CD4-positive, alpha-beta memory T cell (primary cell): ENCODE data around the gene CKS1B. TPM values are rescaled to one million over a fixed set of nuclear protein-coding genes. Genes with fewer than 3 reads are reported as not detected.
A peak's percentile ranks its signal among the peaks of the same experiment; 100 is the strongest.

ENCODE experiments used
- CTCF ChIA-PET: fragments of 350-600 bp; sonication (Branson Sonifier 250); formaldehyde crosslinking; loops from one replicate; lab custom pipeline; 2021; ENCODE audit warnings: inconsistent platforms; ENCODE audit not compliant: partially characterized antibody; lab: Charles Lee
- POLR2A ChIA-PET: fragments of 350-600 bp; sonication (Branson Sonifier 250); formaldehyde crosslinking; loops from one replicate; lab custom pipeline; 2021; ENCODE audit not compliant: partially characterized antibody; lab: Charles Lee
- DNase-seq, 5 donors: peaks; one replicate each; pipeline versions ENCODE4 v3.0.0 to v3.0.0-alpha.2; 2020 to 2022; ENCODE audit warnings: mixed read lengths in 1 of 5
- H3K27ac ChIP-seq: one replicate; pipeline ENCODE4 v1.7.0; 2013; ENCODE audit warnings: low read depth, low read length
- H3K27me3 ChIP-seq: 2 replicates; pipeline ENCODE4 v1.7.0; 2013; ENCODE audit warnings: mild to moderate bottlenecking, low read length, moderate library complexity; ENCODE audit not compliant: insufficient read depth
- H3K36me3 ChIP-seq: 2 replicates; pipeline ENCODE4 v1.7.0; 2013; ENCODE audit warnings: mild to moderate bottlenecking, low read length, moderate library complexity; ENCODE audit not compliant: insufficient read depth
- H3K4me1 ChIP-seq: 2 replicates; pipeline ENCODE4 v1.7.0; 2013; ENCODE audit warnings: mild to moderate bottlenecking, low read length, moderate library complexity; ENCODE audit not compliant: insufficient read depth
- H3K4me3 ChIP-seq, 2 donors: one replicate each; pipeline ENCODE4 v1.7.0; 2013; ENCODE audit warnings: low read length in 2 of 2, mild to moderate bottlenecking in 1 of 2
- H3K9me3 ChIP-seq, 2 donors: one replicate each; pipeline ENCODE4 v1.7.0; 2013; ENCODE audit warnings: low read length in 2 of 2, control low read depth in 1 of 2; ENCODE audit not compliant: control insufficient read depth in 1 of 2
- H3K27ac Mint-ChIP-seq, 7 donors: one replicate each; pipeline ENCODE4 v1.8.0; 2020 to 2021; ENCODE audit warnings: mixed read lengths in 7 of 7, mild to moderate bottlenecking in 6 of 7, inconsistent platforms in 3 of 7, moderate library complexity in 3 of 7
- H3K27me3 Mint-ChIP-seq, 2 donors: one replicate each; pipeline ENCODE4 v1.8.0; 2020 to 2021; ENCODE audit warnings: mixed read lengths in 2 of 2
- H3K36me3 Mint-ChIP-seq, 2 donors: one replicate each; pipeline ENCODE4 v1.8.0; 2020 to 2021; ENCODE audit warnings: mixed read lengths in 2 of 2, inconsistent platforms in 1 of 2, mild to moderate bottlenecking in 1 of 2
- H3K4me1 Mint-ChIP-seq, 4 donors: one replicate each; pipeline ENCODE4 v1.8.0; 2020 to 2021; ENCODE audit warnings: mixed read lengths in 4 of 4, mild to moderate bottlenecking in 1 of 4
- H3K4me3 Mint-ChIP-seq, 8 donors: one replicate each; pipeline ENCODE4 v1.8.0; 2020 to 2021; ENCODE audit warnings: mixed read lengths in 8 of 8, mild to moderate bottlenecking in 7 of 8, moderate library complexity in 6 of 8, inconsistent platforms in 3 of 8
- H3K9me3 Mint-ChIP-seq, 8 donors: one replicate each; pipeline ENCODE4 v1.8.0; 2020 to 2021; ENCODE audit warnings: mixed read lengths in 8 of 8, mild to moderate bottlenecking in 5 of 8, inconsistent platforms in 3 of 8, moderate library complexity in 1 of 8
- intact Hi-C: fragments of 100-400 bp; cut with micrococcal nuclease; formaldehyde crosslinking; loops from one replicate; pipeline ENCODE4 v1.15.1; 2023
- polyA plus RNA-seq, 2 donors: library from polyadenylated mRNA; unstranded; fragments of 300-500 nt; fragmentation: Illumina TruSeq; gene quantifications; one replicate each; pipeline ENCODE4 v1.2.3, GENCODE V29; 2021
- total RNA-seq, 2 experiments: library from RNA; stranded (reverse); gene quantifications; one replicate each; pipeline ENCODE4 v1.2.3, GENCODE V29; 2021

The CKS1B gene
- total and polyA plus RNA-seq, 4 experiments from 2014 or later: 12.2 to 67.9 (median 31.6) TPM

DNA sequence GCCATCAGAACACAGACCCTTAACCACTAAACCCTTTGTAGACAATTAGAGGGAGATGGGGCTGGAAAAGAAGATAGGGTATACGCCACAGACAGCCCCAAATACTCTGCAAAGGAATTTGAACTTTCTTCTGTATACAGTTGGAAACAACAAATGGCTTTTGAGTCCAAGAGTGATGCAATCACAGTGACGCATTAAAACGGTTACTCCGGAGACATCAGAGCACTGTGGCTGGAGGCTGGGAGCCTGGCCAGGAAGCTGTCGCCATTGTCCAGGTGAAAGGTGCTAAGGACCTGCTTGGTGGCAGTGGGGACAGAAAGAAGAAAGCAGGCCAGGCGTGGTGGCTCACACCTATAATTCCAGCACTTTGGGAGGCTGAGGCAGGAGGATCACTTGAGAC lies 12.8 kb downstream of the CKS1B start:
- Mint-ChIP-seq H3K27me3 (no peaks in the 10 kb centered on the region), H3K4me1 (peaks cover 13 to 19% (median 17%) of the 10 kb centered on the region in 4 donors), H3K36me3 (peaks cover 19 to 30% of the 10 kb centered on the region in 2 donors), H3K4me3 (no peak overlapping the region), H3K9me3 (no peaks in the 10 kb centered on the region), H3K27ac (peak overlapping the region in 1 of 7 donors; percentile 22)
- no peak overlapping the region for H3K4me3 ChIP-seq
- CTCF ChIA-PET: interaction anchor here (1.2 to 3.4 kb wide), 9 partner anchors 9 to 98 kb away, joined by 3 to 39 read pairs (median 4); no protein-coding TSS in a partner anchor
- DNase-seq: no peak
- peaks cover 41% of the 10 kb centered on the region for H3K4me1 ChIP-seq
- intact Hi-C loops: no loop called here
- peaks cover 35% of the 10 kb centered on the region for H3K36me3 ChIP-seq
- POLR2A ChIA-PET: interaction anchor here (1.2 to 41.7 kb wide), 3 partner anchors 17 to 51 kb away, joined by 5 to 1543 read pairs (median 1543); partner anchors contain the start of genes CKS1B, FLAD1, LENEP and PBXIP1
- no peaks in the 10 kb centered on the region for H3K27me3 ChIP-seq
- H3K27ac ChIP-seq: no peak overlapping the region
- no peaks in the 10 kb centered on the region for H3K9me3 ChIP-seq

DNA sequence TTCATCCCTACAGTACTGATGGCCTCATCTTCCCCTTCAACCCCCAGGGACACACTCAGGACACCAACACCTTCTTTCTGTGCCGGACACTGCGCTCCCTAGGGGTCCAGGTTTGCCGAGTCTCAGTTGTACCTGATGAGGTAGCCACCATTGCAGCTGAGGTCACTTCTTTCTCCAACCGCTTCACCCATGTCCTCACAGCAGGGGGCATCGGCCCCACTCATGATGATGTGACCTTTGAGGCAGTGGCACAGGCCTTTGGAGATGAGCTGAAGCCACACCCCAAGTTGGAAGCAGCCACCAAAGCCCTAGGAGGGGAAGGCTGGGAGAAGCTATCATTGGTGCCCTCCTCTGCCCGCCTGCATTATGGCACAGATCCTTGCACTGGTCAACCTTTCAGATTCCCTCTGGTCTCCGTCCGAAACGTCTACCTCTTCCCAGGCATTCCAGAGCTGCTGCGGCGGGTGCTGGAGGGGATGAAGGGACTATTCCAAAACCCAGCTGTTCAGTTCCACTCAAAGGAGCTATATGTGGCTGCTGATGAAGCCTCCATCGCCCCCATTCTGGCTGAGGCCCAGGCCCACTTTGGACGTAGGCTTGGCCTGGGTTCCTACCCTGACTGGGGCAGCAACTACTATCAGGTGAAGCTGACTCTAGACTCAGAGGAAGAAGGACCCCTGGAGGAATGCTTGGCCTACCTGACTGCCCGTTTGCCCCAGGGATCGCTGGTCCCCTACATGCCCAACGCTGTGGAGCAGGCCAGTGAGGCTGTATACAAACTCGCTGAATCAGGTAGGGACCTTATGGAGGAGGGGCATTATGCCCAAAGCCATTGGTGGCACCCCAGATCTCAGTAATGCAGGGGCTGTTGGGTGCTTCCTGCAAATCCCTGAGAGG lies 13.8 kb downstream of the CKS1B start:
- Histone ChIP-seq H3K9me3 (no peaks in the 10 kb centered on the region), H3K4me3 (no peak overlapping the region), H3K27ac (no peak overlapping the region), H3K36me3 (peaks cover 35% of the 10 kb centered on the region), H3K4me1 (peaks cover 36% of the 10 kb centered on the region), H3K27me3 (no peaks in the 10 kb centered on the region)
- ChIA-PET CTCF (interaction anchor here (1.2 to 3.4 kb wide), 8 partner anchors 8 to 97 kb away, joined by 3 to 39 read pairs (median 4); no protein-coding TSS in a partner anchor), POLR2A (interaction anchor here (1.2 to 41.7 kb wide), 4 partner anchors 18 to 63 kb away, joined by 3 to 1543 read pairs (median 774); partner anchors contain the start of genes ADAM15, CKS1B, FLAD1 and LENEP)
- H3K27ac Mint-ChIP-seq: no peak overlapping the region
- peaks cover 13 to 19% (median 17%) of the 10 kb centered on the region in 4 donors for H3K4me1 Mint-ChIP-seq
- H3K27me3 Mint-ChIP-seq: no peaks in the 10 kb centered on the region
- H3K4me3 Mint-ChIP-seq: no peak overlapping the region
- intact Hi-C loops: no loop called here
- peaks cover 19 to 35% of the 10 kb centered on the region in 2 donors for H3K36me3 Mint-ChIP-seq
- no peak for DNase-seq
- H3K9me3 Mint-ChIP-seq: no peaks in the 10 kb centered on the region

DNA sequence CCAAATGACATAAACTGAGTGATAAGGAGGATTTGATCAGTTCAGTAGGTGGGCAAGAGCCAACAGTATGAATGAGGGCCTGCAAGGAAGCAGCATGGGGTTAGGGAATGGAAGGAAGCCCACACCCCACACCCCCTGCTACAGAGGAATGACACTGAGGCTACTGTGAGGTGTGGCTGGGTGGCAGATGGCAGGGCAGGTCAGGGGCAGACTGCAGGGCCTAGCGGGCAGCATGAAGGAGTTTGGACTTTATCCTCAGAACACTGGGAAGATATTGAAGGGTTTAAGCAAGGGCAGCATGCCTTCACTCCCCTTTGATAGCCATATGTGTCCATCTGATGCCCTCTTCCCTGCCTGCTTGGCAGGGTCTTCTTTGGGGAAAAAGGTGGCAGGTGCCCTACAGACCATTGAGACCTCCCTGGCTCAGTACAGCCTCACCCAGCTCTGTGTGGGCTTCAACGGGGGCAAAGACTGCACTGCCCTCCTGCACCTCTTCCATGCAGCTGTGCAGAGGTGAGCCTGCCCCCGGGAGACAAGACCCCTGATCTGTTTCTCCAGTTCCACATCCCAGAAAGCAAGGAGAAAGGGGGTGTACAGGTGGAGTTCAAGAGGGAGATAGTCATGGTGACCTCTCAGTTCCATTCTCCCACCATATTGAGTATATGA lies 14.8 kb downstream of the CKS1B start:
- peaks cover 35% of the 10 kb centered on the region for H3K36me3 ChIP-seq
- H3K36me3 Mint-ChIP-seq: peaks cover 19 to 36% of the 10 kb centered on the region in 2 donors
- no peaks in the 10 kb centered on the region for H3K9me3 ChIP-seq
- H3K4me3 Mint-ChIP-seq: no peak overlapping the region
- H3K4me1 Mint-ChIP-seq: peaks cover 11 to 19% (median 13%) of the 10 kb centered on the region in 4 donors
- no peaks in the 10 kb centered on the region for H3K27me3 ChIP-seq
- H3K4me1 ChIP-seq: peaks cover 26% of the 10 kb centered on the region
- H3K9me3 Mint-ChIP-seq: peaks cover 0 to 2% (median 0%) of the 10 kb centered on the region in 8 donors
- peak overlapping the region in 5 of 7 donors; percentile 24 to 78 (median 41) for H3K27ac Mint-ChIP-seq
- DNase-seq: no peak
- intact Hi-C loops: no loop called here
- POLR2A ChIA-PET: interaction anchor here (1.4 to 41.7 kb wide), 4 partner anchors 17 to 61 kb away, joined by 3 to 1543 read pairs (median 774); partner anchors contain the start of genes ADAM15, CKS1B, FLAD1 and LENEP
- CTCF ChIA-PET: interaction anchor here (1.3 to 3.4 kb wide), 5 partner anchors 10 to 45 kb away, joined by 3 to 39 read pairs (median 5); partner anchors contain the start of gene PBXIP1
- H3K4me3 ChIP-seq: no peak overlapping the region
- H3K27me3 Mint-ChIP-seq: no peaks in the 10 kb centered on the region
- H3K27ac ChIP-seq: no peak overlapping the region

DNA sequence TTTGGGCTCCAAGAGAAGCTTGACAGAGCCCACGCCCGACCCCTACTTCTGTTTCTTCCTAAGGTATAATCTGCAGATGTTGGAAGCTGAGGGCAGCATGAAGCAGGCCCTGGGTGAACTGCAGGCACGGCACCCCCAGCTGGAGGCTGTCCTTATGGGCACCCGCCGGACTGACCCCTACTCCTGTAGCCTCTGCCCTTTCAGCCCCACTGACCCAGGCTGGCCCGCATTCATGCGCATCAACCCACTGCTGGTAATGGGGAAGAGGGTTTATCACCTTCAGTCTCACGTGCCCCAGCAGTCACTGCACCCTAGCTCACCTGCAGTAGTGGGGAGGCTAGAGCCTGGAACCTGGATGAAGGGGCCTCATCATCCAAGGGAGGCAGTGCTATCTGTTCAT lies 15.8 kb downstream of the CKS1B start:
- no peaks in the 10 kb centered on the region for H3K9me3 ChIP-seq
- CTCF ChIA-PET: interaction anchor here (1.3 to 1.6 kb wide), 2 partner anchors 9 to 35 kb away, joined by 3 to 4 read pairs; partner anchors contain the start of gene PBXIP1
- H3K4me1 Mint-ChIP-seq: peaks cover 9 to 19% (median 12%) of the 10 kb centered on the region in 4 donors
- peaks cover 16% of the 10 kb centered on the region for H3K4me1 ChIP-seq
- H3K27ac ChIP-seq: no peak overlapping the region
- H3K36me3 ChIP-seq: peaks cover 35% of the 10 kb centered on the region
- H3K27ac Mint-ChIP-seq: no peak overlapping the region
- H3K4me3 Mint-ChIP-seq: no peak overlapping the region
- H3K4me3 ChIP-seq: no peak overlapping the region
- H3K9me3 Mint-ChIP-seq: peaks cover 0 to 2% (median 0%) of the 10 kb centered on the region in 8 donors
- H3K27me3 ChIP-seq: no peaks in the 10 kb centered on the region
- DNase-seq: no peak
- no peaks in the 10 kb centered on the region for H3K27me3 Mint-ChIP-seq
- intact Hi-C loops: no loop called here
- peaks cover 19 to 36% of the 10 kb centered on the region in 2 donors for H3K36me3 Mint-ChIP-seq
- POLR2A ChIA-PET: interaction anchor here (1.4 to 41.7 kb wide), 3 partner anchors 16 to 54 kb away, joined by 4 to 1543 read pairs (median 1543); partner anchors contain the start of genes CKS1B, FLAD1, LENEP and PBXIP1

DNA sequence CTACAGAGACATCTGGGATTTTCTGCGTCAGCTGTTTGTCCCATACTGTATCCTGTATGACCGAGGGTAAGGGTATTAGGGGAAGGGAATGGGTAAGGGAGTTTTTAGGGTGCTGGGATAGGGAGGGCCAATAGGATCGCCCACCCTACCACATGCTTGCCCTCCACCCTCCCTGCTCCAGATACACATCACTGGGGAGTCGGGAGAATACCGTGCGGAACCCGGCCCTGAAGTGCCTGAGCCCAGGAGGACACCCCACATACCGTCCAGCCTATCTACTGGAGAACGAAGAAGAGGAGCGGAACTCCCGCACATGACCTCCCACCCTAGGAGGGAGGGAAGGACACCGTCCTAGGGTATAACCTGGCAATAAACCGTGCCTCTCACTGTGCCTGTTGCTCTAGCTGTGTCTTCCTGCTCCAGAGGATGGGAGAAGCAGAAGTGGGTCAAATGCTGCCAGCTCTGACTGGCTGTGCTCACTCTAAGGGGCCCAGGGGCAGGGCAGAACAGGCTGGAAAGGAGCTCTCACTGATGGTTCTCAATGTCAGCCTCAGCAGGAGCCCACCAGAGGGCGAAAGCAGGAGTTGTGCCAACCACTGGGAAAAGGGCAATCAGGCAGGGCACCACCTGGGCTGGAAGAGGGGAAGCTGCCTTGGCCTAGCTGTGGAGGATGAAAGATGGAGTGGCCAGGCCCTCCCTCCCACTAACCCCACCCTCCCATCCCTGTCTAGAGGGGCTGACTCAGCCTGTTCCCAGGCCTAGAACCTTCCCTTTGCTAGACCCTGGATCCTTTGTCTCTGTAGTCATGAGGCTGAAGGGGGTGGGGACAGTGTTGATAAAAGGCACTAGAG lies 18.5 kb downstream of the CKS1B start:
- peaks cover 18 to 32% of the 10 kb centered on the region in 2 donors for H3K36me3 Mint-ChIP-seq
- Histone ChIP-seq H3K4me1 (peaks cover 24% of the 10 kb centered on the region), H3K36me3 (peaks cover 25% of the 10 kb centered on the region), H3K4me3 (no peak overlapping the region), H3K27me3 (no peaks in the 10 kb centered on the region), H3K9me3 (no peaks in the 10 kb centered on the region), H3K27ac (no peak overlapping the region)
- peaks cover 14 to 32% (median 23%) of the 10 kb centered on the region in 4 donors for H3K4me1 Mint-ChIP-seq
- peaks cover 0 to 3% (median 0%) of the 10 kb centered on the region in 8 donors for H3K9me3 Mint-ChIP-seq
- no peak overlapping the region for H3K4me3 Mint-ChIP-seq
- ChIA-PET POLR2A (interaction anchor here (0.6 to 38.9 kb wide), 6 partner anchors 9 to 180 kb away, joined by 3 to 1543 read pairs (median 8); partner anchors contain the start of genes CKS1B, FLAD1, KRTCAP2 and PBXIP1), CTCF (interaction anchor here (0.9 to 16.3 kb wide), 6 partner anchors 9 to 60 kb away, joined by 3 to 381 read pairs (median 8); partner anchors contain the start of genes FLAD1 and PYGO2)
- intact Hi-C loops: no loop called here
- no peaks in the 10 kb centered on the region for H3K27me3 Mint-ChIP-seq
- H3K27ac Mint-ChIP-seq: peak overlapping the region in 1 of 7 donors; percentile 47
- no peak for DNase-seq
